ENCODE measurements around the gene DGKZ.

- no peak for TF ChIP-seq POLR2A (IDR thresholded peaks at IDR 0.05)
- no peak for TF ChIP-seq CTCF (IDR thresholded peaks at IDR 0.05)
Measured at GRCh38 chr11:46387919-46388618, 40.8 kb downstream of the DGKZ start.

Measured in lower leg skin (tissue), 3 donors.